HG02678 (cell line): ENCODE data around the gene DDX24.

Source experiments
- ATAC-seq: cut with Tn5 transposase; IDR thresholded peaks from one replicate; pipeline ENCODE4 v1.9.1; 2021; ENCODE audit warnings: mild to moderate bottlenecking, moderate library complexity; ENCODE audit not compliant: unreplicated experiment

The DDX24 gene, protein sequence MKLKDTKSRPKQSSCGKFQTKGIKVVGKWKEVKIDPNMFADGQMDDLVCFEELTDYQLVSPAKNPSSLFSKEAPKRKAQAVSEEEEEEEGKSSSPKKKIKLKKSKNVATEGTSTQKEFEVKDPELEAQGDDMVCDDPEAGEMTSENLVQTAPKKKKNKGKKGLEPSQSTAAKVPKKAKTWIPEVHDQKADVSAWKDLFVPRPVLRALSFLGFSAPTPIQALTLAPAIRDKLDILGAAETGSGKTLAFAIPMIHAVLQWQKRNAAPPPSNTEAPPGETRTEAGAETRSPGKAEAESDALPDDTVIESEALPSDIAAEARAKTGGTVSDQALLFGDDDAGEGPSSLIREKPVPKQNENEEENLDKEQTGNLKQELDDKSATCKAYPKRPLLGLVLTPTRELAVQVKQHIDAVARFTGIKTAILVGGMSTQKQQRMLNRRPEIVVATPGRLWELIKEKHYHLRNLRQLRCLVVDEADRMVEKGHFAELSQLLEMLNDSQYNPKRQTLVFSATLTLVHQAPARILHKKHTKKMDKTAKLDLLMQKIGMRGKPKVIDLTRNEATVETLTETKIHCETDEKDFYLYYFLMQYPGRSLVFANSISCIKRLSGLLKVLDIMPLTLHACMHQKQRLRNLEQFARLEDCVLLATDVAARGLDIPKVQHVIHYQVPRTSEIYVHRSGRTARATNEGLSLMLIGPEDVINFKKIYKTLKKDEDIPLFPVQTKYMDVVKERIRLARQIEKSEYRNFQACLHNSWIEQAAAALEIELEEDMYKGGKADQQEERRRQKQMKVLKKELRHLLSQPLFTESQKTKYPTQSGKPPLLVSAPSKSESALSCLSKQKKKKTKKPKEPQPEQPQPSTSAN

DNA sequence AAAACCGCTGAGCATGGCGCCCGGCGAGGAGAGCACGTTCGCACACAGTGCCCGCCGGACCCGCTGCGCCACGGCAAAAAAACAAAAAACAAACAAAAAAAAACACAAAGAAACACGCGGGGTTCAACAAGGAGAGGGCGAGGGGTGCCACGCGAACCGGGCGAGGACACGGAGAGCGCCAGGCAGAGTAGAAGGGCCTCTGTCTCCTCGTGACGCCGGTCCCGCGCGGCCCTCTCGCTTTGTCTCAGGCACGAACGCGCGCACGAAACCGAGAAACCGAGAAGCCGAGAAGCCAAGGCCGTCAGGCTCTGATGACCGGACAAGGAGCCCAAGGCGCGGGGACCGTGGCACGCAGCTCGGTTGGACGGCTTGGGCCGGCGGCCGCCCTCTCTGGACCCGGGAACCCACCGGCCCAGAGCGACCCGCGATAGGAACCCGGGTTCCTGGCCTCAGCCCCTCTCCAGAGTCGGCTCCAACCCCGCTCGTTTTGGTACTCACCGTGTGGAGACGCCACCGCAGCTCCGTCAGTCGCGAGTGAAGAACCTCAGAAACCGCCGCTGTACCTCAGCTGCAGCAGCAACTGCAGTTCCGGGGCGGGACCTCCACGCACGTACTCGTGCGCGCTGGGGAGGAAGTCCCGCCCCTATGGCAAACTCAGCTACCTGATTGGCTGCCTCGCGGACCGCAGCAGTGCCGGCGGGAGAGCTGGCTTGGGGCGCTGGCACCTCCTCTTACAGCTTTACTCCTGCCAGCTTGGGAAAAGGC, at the start of gene DDX24, which contains the start of gene IFI27L1:
Gene DDX24, minus strand, starts transcription at position 582 of the 765 bp plus-strand sequence. CDS start 1,460 bp downstream, outside the sequence.
Gene IFI27L1, plus strand, starts transcription at position 690 of the 765 bp plus-strand sequence. CDS start 15,628 bp downstream, outside the sequence.
- peak; percentile 99 for ATAC-seq

DNA sequence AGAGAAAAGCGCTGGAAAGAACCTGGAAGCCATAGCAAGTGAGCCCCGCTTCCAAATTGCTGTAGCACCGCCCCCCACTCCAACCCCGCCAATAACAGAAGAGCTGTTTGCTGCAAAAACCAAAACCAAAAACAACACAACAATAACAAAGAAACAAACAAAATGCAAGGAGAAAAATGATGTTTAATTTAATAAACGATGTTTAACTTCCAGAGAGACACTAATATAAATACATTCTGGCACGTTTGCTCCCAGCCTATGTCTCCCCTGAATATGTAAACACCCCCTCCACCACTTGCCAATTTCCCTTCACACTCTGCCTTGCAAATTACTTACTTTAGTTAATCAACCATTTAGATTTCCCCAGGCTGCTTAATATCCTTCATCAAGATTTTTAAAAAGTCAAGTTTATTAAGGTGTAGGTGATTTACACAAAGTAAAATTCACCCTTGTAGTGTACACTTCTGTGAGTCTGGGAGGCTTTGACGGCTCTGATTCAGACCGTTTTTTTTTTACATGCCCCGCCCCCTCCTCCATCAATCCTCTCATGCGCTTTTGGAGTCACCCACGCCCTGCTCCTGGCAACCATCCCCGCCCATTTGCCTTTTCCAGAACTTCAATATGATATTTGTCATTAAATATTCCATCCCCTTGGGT, 48.9 kb upstream of the DDX24 start:
- no peak for ATAC-seq

DNA sequence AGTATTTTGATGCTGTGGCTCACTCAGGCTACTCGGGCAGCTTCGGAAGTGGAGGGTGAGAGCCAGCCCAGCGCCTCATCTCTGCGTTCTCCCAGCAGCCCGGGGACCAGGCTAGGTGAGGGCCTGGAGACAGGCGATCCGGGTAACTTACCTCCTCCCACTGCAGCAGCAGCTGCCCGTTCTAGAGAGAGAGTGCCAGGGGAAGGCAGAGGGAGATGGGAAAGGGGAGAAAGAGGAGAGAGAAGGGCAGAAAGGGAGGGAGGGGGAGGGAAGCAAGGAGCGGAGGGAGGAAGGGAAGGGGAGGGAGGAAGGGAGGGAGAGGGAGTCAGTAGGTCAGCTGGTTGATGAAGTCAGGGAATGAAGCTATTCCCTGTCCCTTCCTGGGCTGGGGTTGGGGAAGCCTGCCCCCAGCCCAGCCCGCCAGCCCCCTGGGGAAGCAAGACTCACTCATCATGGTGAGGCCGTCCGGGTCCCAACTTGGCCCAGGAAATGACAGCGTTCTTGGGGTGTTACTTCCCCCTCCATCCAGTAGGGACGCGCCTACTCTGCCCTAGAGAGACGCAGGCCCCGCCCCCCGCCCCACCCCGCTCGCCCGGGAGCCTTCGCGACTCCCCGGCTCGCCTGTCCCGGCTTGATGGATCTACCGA, 48.2 kb upstream of the DDX24 start, which contains the start of gene IFI27L2:
Gene IFI27L2, minus strand, starts transcription at position 494 of the 647 bp plus-strand sequence. Its CDS starts 40 bp downstream, at position 454.
- ATAC-seq, result peak; percentile 97

DNA sequence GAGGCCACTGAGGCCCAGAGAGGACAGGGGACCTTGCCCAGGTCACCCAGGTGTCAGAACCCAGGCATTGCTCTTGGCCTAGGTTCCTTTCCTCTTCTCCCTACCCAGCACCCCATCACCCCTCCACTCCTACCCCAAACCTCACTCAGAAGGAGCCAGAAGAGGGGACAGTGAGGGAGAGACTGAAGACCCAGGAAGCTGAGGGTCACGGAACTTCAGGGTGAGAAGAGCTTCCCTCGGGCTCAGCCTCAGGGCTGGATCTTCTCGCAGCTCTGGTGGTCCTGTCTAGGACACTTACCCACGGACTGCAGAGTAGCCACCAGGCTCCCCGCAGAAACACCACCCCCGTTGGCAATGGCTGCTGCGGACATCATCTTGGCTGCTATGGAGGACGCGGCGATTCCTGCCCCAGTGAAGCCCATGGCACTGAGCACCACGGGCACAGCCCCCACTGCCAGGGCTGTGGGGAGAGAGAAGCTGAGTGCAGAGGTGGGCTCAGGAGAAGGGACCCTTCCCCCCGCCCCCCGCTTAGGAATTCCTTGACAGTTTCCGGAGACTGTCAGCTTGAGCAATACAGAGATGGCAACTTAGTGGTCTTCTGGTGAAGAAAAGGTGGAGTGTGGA, 47.3 kb upstream of the DDX24 start:
- no peak for ATAC-seq

DNA sequence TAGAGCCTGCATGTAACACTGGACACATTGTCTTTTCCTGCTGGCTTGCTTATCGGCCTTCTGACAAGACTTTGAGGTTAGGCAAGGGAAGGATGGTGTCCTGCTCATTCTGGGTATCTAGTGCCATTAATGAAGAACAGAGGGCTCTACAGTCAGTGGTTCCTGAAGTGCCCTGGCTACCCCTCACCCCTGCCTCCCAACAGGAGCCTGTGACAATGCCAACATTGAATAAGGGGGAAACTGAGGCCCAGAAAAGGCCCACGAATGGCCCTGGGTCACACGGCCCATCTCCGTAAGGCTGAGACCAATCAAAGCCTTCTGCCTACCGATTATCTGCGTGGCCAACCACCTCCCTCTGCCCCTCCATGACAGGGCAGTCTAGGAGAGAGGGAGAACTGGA, 46.3 kb upstream of the DDX24 start:
- ATAC-seq, result no peak

DNA sequence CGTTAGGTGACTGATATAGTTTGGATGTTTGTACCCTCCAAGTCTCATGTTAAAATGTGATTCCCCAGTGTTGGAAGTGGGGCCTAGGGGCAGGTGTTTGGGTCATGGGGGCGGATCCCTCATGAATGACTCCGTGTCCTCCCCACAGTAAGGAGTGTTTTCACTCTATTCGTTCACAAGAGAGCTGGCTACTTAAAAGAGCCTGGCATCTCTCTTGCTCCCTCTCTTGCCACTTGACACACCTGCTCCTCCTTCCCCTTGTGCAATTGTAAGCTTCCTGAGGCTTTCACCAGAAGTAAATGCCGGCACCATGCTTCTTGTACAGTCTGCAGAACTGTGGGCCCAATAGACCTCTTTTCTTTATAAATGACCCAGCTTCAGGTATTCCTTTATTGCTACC, 45.8 kb upstream of the DDX24 start:
- ATAC-seq, result no peak

- no peak for ATAC-seq
Measured at GRCh38 chr14:94126419-94126677, 45.3 kb upstream of the DDX24 start.

- no peak for ATAC-seq
Measured at GRCh38 chr14:94125659-94126418, 44.8 kb upstream of the DDX24 start.

DNA sequence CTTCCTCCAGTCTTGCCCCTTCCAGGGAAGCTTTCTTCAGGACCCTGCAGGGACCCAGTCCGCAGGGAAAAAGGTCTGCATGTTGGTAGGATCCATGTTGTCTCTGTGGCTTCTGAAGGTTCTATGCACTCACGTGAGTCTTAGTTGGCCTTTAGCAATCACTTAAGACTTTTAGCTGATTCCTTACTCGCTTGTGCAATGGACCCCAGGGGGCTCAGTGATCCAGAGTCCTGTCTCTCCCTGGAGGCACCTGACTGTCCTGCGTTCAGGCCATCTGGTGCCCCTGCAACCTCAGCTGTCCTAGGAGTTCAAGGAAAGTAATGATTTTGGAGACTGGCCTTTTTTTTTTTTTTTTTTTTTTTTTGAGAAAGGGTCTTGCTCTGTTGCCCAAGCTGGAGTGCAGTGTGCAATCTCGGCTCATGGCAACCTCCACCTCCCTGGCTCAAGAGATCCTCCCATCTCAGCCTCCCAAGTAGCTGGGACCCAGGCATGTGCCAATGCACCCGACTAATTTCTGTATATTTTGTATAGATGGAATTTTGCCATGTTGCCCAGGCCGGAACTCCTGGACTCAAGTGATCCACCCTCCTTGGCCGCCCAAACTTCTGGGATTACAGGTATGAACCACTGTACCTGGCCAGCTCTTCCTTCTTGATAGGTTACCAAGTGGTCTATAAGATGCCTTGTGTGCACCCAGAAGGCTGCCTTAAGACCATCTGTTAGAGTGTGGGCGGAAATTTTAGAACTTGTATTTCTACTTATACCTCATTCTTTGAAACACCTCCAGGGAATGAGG, 43.8 kb upstream of the DDX24 start:
- ATAC-seq, result no peak

DNA sequence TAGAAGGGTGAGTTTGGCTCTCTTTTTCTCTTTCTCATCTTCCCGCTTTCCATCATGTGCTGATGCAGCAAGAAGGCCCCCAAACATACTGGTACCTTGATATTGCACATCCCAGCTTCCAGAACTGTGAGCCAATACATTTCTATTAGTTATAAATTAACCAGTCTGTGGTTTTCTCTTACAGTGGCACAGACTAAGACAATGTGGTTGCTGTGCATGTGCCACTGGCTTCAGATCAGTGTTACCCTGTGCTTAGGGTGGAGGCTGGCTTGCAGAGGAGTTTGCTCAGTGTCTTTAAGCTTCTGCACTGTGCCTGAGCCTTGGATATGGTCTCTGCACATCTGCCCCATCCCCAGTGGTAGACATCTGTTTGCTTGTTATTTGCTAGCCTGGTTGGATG, 42.9 kb upstream of the DDX24 start:
- ATAC-seq, result no peak

DNA sequence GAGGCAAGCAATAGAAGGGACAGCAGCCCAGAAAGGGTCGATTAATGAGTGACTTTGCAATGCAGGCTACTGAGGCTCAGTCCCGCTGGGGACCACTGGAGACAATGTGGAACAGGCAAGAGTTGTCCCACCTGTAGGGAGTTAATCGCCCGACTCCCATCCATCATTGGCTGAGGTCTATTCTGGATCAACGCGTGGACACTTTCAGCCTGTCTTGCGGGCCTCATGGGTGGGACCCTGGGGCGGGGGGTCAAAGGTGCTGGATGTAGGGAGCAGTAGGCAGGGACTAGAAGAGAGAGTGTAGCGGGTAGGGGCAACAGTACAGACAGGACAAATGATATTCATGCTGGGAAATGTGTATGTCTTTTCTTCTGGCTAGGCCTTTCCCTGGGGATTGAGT, 42.3 kb upstream of the DDX24 start:
- ATAC-seq, result no peak

DNA sequence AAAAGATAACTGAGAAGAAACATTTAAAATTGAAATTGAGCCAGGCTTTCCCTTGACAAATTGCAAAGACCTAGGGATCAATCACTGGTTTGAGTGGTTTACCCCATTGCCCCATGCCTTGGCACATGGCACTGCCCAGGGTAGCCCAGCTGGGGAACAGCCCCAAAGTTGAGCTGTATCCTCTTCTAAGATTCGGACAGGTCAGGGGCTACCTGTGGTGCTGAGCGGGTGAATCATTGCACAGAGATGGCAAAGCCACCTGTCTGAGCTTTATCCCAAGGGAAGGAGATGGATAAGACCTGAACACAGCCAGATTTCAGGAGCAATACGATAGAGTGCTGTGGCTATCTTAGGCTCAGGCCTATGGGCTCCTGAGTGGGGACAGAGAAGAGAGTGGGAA, 41.4 kb upstream of the DDX24 start:
- no peak for ATAC-seq

DNA sequence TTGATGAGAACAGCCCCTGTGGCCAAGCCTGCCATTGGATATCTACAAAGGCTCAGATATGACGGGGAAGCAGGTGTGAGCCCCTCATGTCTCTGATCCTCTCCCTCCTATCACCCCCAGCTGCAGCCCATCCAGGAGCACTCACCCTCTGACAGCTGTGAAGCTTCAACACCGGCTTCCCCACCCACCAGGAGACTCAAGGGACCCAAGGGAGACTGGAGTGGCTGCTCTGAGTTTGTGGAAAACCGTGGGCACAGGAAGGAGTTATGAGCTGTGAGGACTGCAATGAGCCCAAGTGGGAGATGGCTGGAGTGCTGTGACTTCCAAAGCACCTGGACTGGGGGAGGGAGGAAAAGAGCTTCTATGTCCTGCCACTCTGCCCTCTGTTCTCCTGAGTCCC, 40.5 kb upstream of the DDX24 start:
- ATAC-seq, result no peak

- ATAC-seq, result no peak
Measured at GRCh38 chr14:94120667-94121340, 39.8 kb upstream of the DDX24 start.

GRCh38 chr14:94119071-94119470, 38.1 kb upstream of the DDX24 start:
- no peak for ATAC-seq

DNA sequence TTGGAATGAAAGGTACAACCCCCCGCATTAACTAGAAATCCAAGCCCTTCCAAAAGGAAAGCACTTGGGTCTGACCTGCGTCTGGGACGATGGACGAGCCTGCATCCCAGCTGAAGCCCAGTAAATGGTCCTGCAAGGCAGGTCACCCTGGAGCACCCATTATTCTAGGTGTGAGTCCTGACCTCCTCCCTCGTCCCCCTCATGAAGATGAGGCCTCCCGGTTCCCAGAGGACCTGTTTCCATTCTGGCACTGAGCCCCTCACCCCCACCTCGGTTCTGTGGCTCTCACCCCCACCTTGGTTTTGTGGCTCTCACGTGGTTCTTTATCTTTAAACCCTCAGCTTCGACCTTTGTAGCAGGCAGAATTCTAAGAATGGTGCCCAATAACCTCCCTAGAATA, 36.9 kb upstream of the DDX24 start:
- ATAC-seq, result no peak

GRCh38 chr14:94116701-94117100, 35.7 kb upstream of the DDX24 start:
- ATAC-seq, result no peak

GRCh38 chr14:94115631-94116030, 34.6 kb upstream of the DDX24 start:
- no peak for ATAC-seq
